A549 (cell line): ENCODE results near the gene HMOX1. TPM values are rescaled to one million over a fixed set of nuclear protein-coding genes. Genes with fewer than 3 reads are reported as not detected.

ENCODE experiments used
- ATAC-seq, 2 experiments: fragments of 200-7000 bp in 1 of 2; fragments of >200 bp in 1 of 2; cut with Nextera tagmentation in 1 of 2; cut with Tn5 transposase in 1 of 2; 3 replicates each; pipeline versions ENCODE4 v1.8.0 to v1.9.1; 2018 to 2020; ENCODE audit warnings: mild to moderate bottlenecking in 1 of 2, moderate library complexity in 1 of 2
- CTCF ChIA-PET: fragments of 300-600 bp; sonication (Branson Sonifier 250); formaldehyde crosslinking; extraction: SDS; loops from one replicate; lab custom pipeline; 2021; ENCODE audit warnings: antibody characterized with exemption, inconsistent platforms; lab: Yijun Ruan, JAX
- POLR2A ChIA-PET: fragments of 350-600 bp; formaldehyde crosslinking; extraction: SDS; loops from one replicate; lab custom pipeline; 2021; ENCODE audit warnings: antibody characterized with exemption, inconsistent platforms; lab: Yijun Ruan, JAX
- DNase-seq, 2 experiments: peaks; one replicate each; pipeline versions ENCODE4 v3.0.0 to v3.0.0-alpha.2; 2011 to 2016; ENCODE audit warnings: low read depth in 1 of 2, low spot score in 1 of 2
- FAIRE-seq: peaks from 2 replicates; lab custom pipeline; 2011; peaks lifted over from hg19 to GRCh38; lab: Jason Lieb, UNC
- H3K27ac ChIP-seq, 2 experiments: fragments of >200 bp; sonication (Bioruptor Twin); formaldehyde crosslinking; 3 replicates each; pipeline ENCODE4 v1.5.1; 2016 to 2017
- H3K4me1 ChIP-seq: fragments of >200 bp; sonication (Bioruptor Twin); formaldehyde crosslinking; 3 replicates; pipeline ENCODE4 v1.6.1; 2016
- H3K4me2 ChIP-seq: fragments of >200 bp; sonication (Bioruptor Twin); formaldehyde crosslinking; 3 replicates; pipeline ENCODE4 v1.6.1; 2016
- H3K4me3 ChIP-seq: fragments of >200 bp; sonication (Bioruptor Twin); formaldehyde crosslinking; 3 replicates; pipeline ENCODE4 v1.5.1; 2016
- H3K9me3 ChIP-seq: fragments of >200 bp; sonication (Bioruptor Twin); formaldehyde crosslinking; 3 replicates; pipeline ENCODE4 v1.6.1; 2016
- ATOH8 ChIP-seq: fragments of 250-450 bp; sonication (Bioruptor Pico); IDR thresholded peaks from 2 replicates; pipeline ENCODE4 v1.5.0; 2020; ENCODE audit warnings: low read depth, mild to moderate bottlenecking, moderate library complexity
- CTCF ChIP-seq: fragments of >200 bp; sonication (Bioruptor Twin); formaldehyde crosslinking; IDR thresholded peaks from 3 replicates; pipeline ENCODE4 v1.5.1; 2016
- E2F6 ChIP-seq: IDR thresholded peaks from 2 replicates; pipeline ENCODE4 v1.6.1; 2012; ENCODE audit warnings: low read depth, borderline replicate concordance
- EHF ChIP-seq: fragments of 250-450 bp; sonication (Bioruptor Pico); IDR thresholded peaks from 2 replicates; pipeline ENCODE4 v1.5.0; 2020; ENCODE audit warnings: mild to moderate bottlenecking
- EHMT2 ChIP-seq: fragments of 200-600 bp; sonication (generic); IDR thresholded peaks from 2 replicates; pipeline ENCODE4 v1.6.1; 2016; ENCODE audit warnings: antibody characterized with exemption, low read depth, mild to moderate bottlenecking, moderate library complexity
- EP300 ChIP-seq, 2 experiments: fragments of >200 bp; sonication (Bioruptor Twin); formaldehyde crosslinking; IDR thresholded peaks; 2 replicates in 1 of 2; 3 replicates in 1 of 2; pipeline ENCODE4 v1.6.1; 2016 to 2017
- ESRRA ChIP-seq: fragments of 150-350 bp; IDR thresholded peaks from 2 replicates; pipeline ENCODE4 v1.6.1; 2014; ENCODE audit warnings: mild to moderate bottlenecking, low read length, borderline replicate concordance
- FOXS1 ChIP-seq: fragments of 250-450 bp; sonication (Bioruptor Pico); IDR thresholded peaks from 2 replicates; pipeline ENCODE4 v1.5.0; 2020; ENCODE audit warnings: mild to moderate bottlenecking, moderate library complexity
- GATA3 ChIP-seq: IDR thresholded peaks from 2 replicates; pipeline ENCODE4 v1.6.1; 2012; ENCODE audit warnings: borderline replicate concordance
- HEYL ChIP-seq: fragments of 250-450 bp; sonication (Bioruptor Pico); IDR thresholded peaks from 2 replicates; pipeline ENCODE4 v1.8.0; 2021; ENCODE audit warnings: mild to moderate bottlenecking, moderate library complexity
- HMGXB4 ChIP-seq: fragments of 250-450 bp; sonication (Bioruptor Pico); IDR thresholded peaks from 2 replicates; pipeline ENCODE4 v1.5.0; 2021; ENCODE audit warnings: mild to moderate bottlenecking, moderate library complexity, borderline replicate concordance
- HOXB13 ChIP-seq: fragments of 250-450 bp; sonication (Bioruptor Pico); IDR thresholded peaks from 2 replicates; pipeline ENCODE4 v1.5.0; 2020; ENCODE audit warnings: low read depth, mild to moderate bottlenecking, moderate library complexity
- JUN ChIP-seq, 2 experiments: fragments of >200 bp; sonication (Bioruptor Twin); formaldehyde crosslinking; IDR thresholded peaks; 2 replicates in 1 of 2; 3 replicates in 1 of 2; pipeline ENCODE4 v1.6.1; 2016 to 2017
- MAZ ChIP-seq: fragments of 150-350 bp; IDR thresholded peaks from 2 replicates; pipeline ENCODE4 v1.6.1; 2014; ENCODE audit warnings: antibody characterized with exemption, low read depth, low read length, borderline replicate concordance
- MYC ChIP-seq: IDR thresholded peaks from 2 replicates; pipeline ENCODE4 v1.6.1; 2012; ENCODE audit warnings: mild to moderate bottlenecking, inconsistent platforms, low read length, improper control_type of control experiment, borderline replicate concordance
- PHF8 ChIP-seq: fragments of 200-600 bp; sonication (generic); IDR thresholded peaks from 2 replicates; pipeline ENCODE4 v1.6.1; 2016; ENCODE audit warnings: low read depth, mild to moderate bottlenecking, antibody characterized with exemption, moderate library complexity, borderline replicate concordance
- POLR2AphosphoS2 ChIP-seq: conservative IDR thresholded peaks from 2 replicates; pipeline ENCODE4 v1.6.1; 2012; ENCODE audit warnings: low read length, improper control_type of control experiment, inconsistent platforms
- REST ChIP-seq: fragments of 200-600 bp; sonication (generic); IDR thresholded peaks from 2 replicates; pipeline ENCODE4 v1.6.1; 2016; ENCODE audit warnings: antibody characterized with exemption, mild to moderate bottlenecking, moderate library complexity
- RNF2 ChIP-seq: fragments of 200-600 bp; sonication (generic); IDR thresholded peaks from 2 replicates; pipeline ENCODE4 v1.6.1; 2016; ENCODE audit warnings: low read depth, mild to moderate bottlenecking, antibody characterized with exemption, moderate library complexity, borderline replicate concordance
- SREBF2 ChIP-seq: fragments of 450-650 bp; IDR thresholded peaks from 2 replicates; pipeline ENCODE4 v1.6.1; 2014; ENCODE audit warnings: mild to moderate bottlenecking, moderate library complexity
- TFCP2L1 ChIP-seq: fragments of 250-450 bp; sonication (Bioruptor Pico); IDR thresholded peaks from 2 replicates; pipeline ENCODE4 v1.5.0; 2021; ENCODE audit warnings: mild to moderate bottlenecking
- WGBS: methylation state at CpG from one replicate; pipeline ENCODE4 v1.1.6; 2017; ENCODE audit errors: missing lambda C conversion rate; 5-methylcytosine and 5-hydroxymethylcytosine counted together
- polyA plus RNA-seq, 4 experiments: library from polyadenylated mRNA; depleted of rRNA in 3 of 4; stranded (reverse); fragments of >200 nt; fragmentation: RNase III in 1 of 4; extraction: RNeasy Plus Mini Kit Qiagen cat#74134 plus additional on column Dnase treatment in 1 of 4; gene quantifications; 2 replicates in 3 of 4; 3 replicates in 1 of 4; pipeline ENCODE4 v1.2.3, GENCODE V29; 2011 to 2017

Gene HMOX1
- polyA plus RNA-seq, 2 of the 4 experiments (the other 2 are of a cell fraction) = 97.7 to 506 TPM

- TF ChIP-seq EP300 (IDR thresholded peaks at IDR 0.05) (no peak), HEYL (CRISPR knock-in tag) (no peak), EHMT2 (no peak), E2F6 (no peak), ESRRA (no peak), POLR2AphosphoS2 (no peak), HOXB13 (CRISPR knock-in tag) (no peak)
- ChIA-PET POLR2A (no interaction called here), CTCF (interaction anchor here (0.9 kb wide), 1 partner anchor 84 kb away, joined by 3 read pairs; no protein-coding TSS in a partner anchor)
- no peak for DNase-seq
- ATAC-seq = no peak
- FAIRE-seq = no peak
- Histone ChIP-seq H3K4me1 (peaks cover 12% of the 10 kb centered on the region), H3K9me3 (no peaks in the 10 kb centered on the region), H3K27ac (no peak overlapping the region), H3K4me2 (no peak overlapping the region), H3K4me3 (no peak overlapping the region)
- WGBS = 95% methylated on average over 11 of the region's 19 CpGs
These were observed 34.2 kb upstream of the HMOX1 start for GRCh38 chr22:35346596-35347220.

GRCh38 chr22:35347462-35347861 lies 33.4 kb upstream of the HMOX1 start:
- Histone ChIP-seq H3K9me3 (no peaks in the 10 kb centered on the region), H3K4me2 (no peak overlapping the region), H3K4me1 (peaks cover 19% of the 10 kb centered on the region), H3K27ac (no peak overlapping the region), H3K4me3 (no peak overlapping the region)
- no peak for DNase-seq
- 87% methylated on average over 8 of the region's 10 CpGs for WGBS
- CTCF ChIA-PET = interaction anchor here (0.6 kb wide), 1 partner anchor 691 kb away, joined by 3 read pairs; no protein-coding TSS in a partner anchor
- TF ChIP-seq GATA3 = no peak
- no peak for TF ChIP-seq FOXS1 (CRISPR knock-in tag)
- no peak for TF ChIP-seq SREBF2
- POLR2A ChIA-PET = no interaction called here
- ATAC-seq = no peak
- no peak for FAIRE-seq

GRCh38 chr22:35348026-35348590 lies 32.8 kb upstream of the HMOX1 start:
- ChIA-PET CTCF (interaction anchor here (0.6 to 6.3 kb wide), 3 partner anchors 47 to 690 kb away, joined by 3 to 46 read pairs (median 3); no protein-coding TSS in a partner anchor), POLR2A (no interaction called here)
- H3K27ac ChIP-seq = no peak overlapping the region
- DNase-seq = no peak
- WGBS = 93% methylated on average over 10 of the region's 18 CpGs
- H3K9me3 ChIP-seq = no peaks in the 10 kb centered on the region
- no peak overlapping the region for H3K4me2 ChIP-seq
- no peak for FAIRE-seq
- H3K4me3 ChIP-seq = no peak overlapping the region
- H3K4me1 ChIP-seq = peaks cover 25% of the 10 kb centered on the region
- ATAC-seq = no peak
- TF ChIP-seq MAZ = no peak
- no peak for TF ChIP-seq REST
- no peak for TF ChIP-seq E2F6
- TF ChIP-seq MYC = no peak
- TF ChIP-seq JUN (IDR thresholded peaks at IDR 0.05) = no peak
- no peak for TF ChIP-seq CTCF
- no peak for TF ChIP-seq PHF8
- TF ChIP-seq FOXS1 (CRISPR knock-in tag) = no peak
- no peak for TF ChIP-seq RNF2
- TF ChIP-seq ATOH8 (CRISPR knock-in tag) = no peak
- no peak for TF ChIP-seq TFCP2L1 (CRISPR knock-in tag)
- TF ChIP-seq HMGXB4 (CRISPR knock-in tag) = no peak
- TF ChIP-seq ESRRA = no peak
- TF ChIP-seq EHF (CRISPR knock-in tag) = no peak
